ENCODE measurements around the gene GRHL3. TPM values are rescaled to one million over a fixed set of nuclear protein-coding genes. Genes with fewer than 3 reads are reported as not detected.

GRHL3 gene
- polyA plus RNA-seq, 3 donors, result 0.03 TPM; not detected in 2

DNA sequence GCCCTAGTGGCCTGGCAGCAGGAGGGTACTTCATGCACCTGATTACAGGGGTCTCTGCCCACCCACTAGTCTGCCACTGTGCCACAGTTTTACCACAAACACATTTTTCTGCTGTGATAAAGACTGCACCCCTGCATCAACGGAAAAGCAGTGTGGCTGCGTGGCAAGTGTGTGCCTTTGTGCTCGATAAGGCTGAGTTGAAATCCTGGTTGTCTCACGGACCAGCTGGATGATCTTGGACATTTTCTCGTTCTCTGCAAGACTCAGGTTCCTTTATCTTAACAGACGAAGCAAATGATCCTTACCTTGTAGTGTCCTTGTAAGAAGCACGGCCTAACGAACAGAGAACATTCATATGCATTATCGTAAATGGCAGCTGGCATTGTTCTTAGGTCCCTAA is 10.2 kb downstream of the GRHL3 start:
- Histone ChIP-seq H3K36me3 (replicated peaks in 1 of 2; ENCODE audit: control insufficient read depth in 1 of 2, insufficient read depth in 2 of 2, low read length in 2 of 2) (no peaks in the 10 kb centered on the region), H3K4me1 (ENCODE audit: control insufficient read depth in 1 of 2, insufficient read depth in 2 of 2, low read length in 2 of 2) (no peaks in the 10 kb centered on the region), H3K79me2 (ENCODE audit: insufficient read depth, low read length) (no peaks in the 10 kb centered on the region), H3K9ac (ENCODE audit: insufficient read depth, low read length, poor library complexity, severe bottlenecking) (no peak overlapping the region), H4K20me1 (ENCODE audit: insufficient read depth, low read length) (no peaks in the 10 kb centered on the region), H3K4me3 (replicated peaks in 1 of 3; ENCODE audit: low read depth in 2 of 3, low read length in 3 of 3) (no peak overlapping the region), H3K9me3 (replicated peaks in 1 of 2; ENCODE audit: control insufficient read depth in 1 of 2, insufficient read depth in 1 of 2, low read length in 2 of 2) (no peaks in the 10 kb centered on the region), H3K4me2 (replicated peaks; ENCODE audit: extremely low read depth, low read length, poor library complexity, severe bottlenecking) (no peak overlapping the region), H2AFZ (ENCODE audit: insufficient read depth, low read depth, low read length, poor library complexity, severe bottlenecking) (no peak overlapping the region), H3K27me3 (ENCODE audit: control insufficient read depth in 2 of 2, insufficient read depth in 2 of 2, low read length in 2 of 2) (peaks cover 8 to 31% of the 10 kb centered on the region in 2 donors), H3K27ac (ENCODE audit: low read depth in 1 of 2, low read length in 2 of 2) (no peak overlapping the region)
- TF ChIP-seq, protein P1, sequence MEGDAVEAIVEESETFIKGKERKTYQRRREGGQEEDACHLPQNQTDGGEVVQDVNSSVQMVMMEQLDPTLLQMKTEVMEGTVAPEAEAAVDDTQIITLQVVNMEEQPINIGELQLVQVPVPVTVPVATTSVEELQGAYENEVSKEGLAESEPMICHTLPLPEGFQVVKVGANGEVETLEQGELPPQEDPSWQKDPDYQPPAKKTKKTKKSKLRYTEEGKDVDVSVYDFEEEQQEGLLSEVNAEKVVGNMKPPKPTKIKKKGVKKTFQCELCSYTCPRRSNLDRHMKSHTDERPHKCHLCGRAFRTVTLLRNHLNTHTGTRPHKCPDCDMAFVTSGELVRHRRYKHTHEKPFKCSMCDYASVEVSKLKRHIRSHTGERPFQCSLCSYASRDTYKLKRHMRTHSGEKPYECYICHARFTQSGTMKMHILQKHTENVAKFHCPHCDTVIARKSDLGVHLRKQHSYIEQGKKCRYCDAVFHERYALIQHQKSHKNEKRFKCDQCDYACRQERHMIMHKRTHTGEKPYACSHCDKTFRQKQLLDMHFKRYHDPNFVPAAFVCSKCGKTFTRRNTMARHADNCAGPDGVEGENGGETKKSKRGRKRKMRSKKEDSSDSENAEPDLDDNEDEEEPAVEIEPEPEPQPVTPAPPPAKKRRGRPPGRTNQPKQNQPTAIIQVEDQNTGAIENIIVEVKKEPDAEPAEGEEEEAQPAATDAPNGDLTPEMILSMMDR (IDR thresholded peaks at IDR 0.05), result no peak
- H3K9me3 Mint-ChIP-seq, result peaks cover 0 to 4% (median 2%) of the 10 kb centered on the region in 7 donors
- no peak for DNase-seq
- no peak overlapping the region for H3K4me3 Mint-ChIP-seq
- H3K4me1 Mint-ChIP-seq, result no peaks in the 10 kb centered on the region
- H3K27ac Mint-ChIP-seq, result no peak overlapping the region
- H3K27me3 Mint-ChIP-seq (ENCODE audit: low read depth in 3 of 3), result peaks cover 16 to 33% (median 16%) of the 10 kb centered on the region in 3 donors
- 76% methylated on average over 9 of the region's 9 CpGs for WGBS (ENCODE audit: insufficient coverage)
- intact Hi-C loops (cut with micrococcal nuclease), result loop anchor here in 1 of 2 donors (5.0 kb wide), 1 partner anchor 63 kb away; no protein-coding TSS in a partner anchor
- H3K36me3 Mint-ChIP-seq, result no peaks in the 10 kb centered on the region

DNA sequence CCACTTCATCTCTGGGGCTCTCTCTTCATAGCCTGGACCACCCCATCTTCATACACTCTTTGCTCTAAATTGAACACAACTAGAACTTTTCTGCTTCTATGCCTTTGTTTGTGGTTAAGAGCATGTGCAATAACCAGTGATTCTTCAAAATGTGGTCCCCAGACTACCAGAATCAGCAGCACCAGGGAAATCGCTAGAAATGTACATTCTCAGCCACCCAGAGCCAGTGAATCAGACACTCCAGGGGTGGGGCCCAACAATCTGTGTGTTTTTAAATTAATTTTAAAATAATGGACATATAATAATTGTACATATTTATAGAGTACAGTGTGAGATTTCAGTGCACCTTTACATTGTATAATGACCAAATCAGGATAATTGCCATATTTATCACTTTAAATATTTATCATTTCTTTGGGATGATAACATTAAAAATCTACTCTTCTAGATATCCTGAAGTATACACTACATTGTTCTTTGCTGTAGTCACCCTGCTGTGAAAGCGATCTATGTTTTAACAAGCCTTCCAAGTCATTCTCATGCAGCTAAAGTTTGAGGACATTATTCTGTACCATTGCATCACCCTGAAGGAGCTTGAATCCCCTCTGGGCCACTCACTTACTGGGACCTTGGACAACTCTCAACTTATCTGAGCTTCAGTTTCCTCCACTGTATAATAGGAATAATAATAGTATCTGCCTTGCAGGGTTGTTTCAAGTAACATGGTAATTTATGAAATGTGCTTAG is 10.8 kb downstream of the GRHL3 start:
- Histone ChIP-seq H2AFZ (ENCODE audit: insufficient read depth, low read depth, low read length, poor library complexity, severe bottlenecking) (no peak overlapping the region), H4K20me1 (ENCODE audit: insufficient read depth, low read length) (no peaks in the 10 kb centered on the region), H3K9me3 (replicated peaks in 1 of 2; ENCODE audit: control insufficient read depth in 1 of 2, insufficient read depth in 1 of 2, low read length in 2 of 2) (no peaks in the 10 kb centered on the region), H3K36me3 (replicated peaks in 1 of 2; ENCODE audit: control insufficient read depth in 1 of 2, insufficient read depth in 2 of 2, low read length in 2 of 2) (no peaks in the 10 kb centered on the region), H3K79me2 (ENCODE audit: insufficient read depth, low read length) (no peaks in the 10 kb centered on the region), H3K4me2 (replicated peaks; ENCODE audit: extremely low read depth, low read length, poor library complexity, severe bottlenecking) (no peak overlapping the region), H3K4me3 (replicated peaks in 1 of 3; ENCODE audit: low read depth in 2 of 3, low read length in 3 of 3) (no peak overlapping the region), H3K27me3 (ENCODE audit: control insufficient read depth in 2 of 2, insufficient read depth in 2 of 2, low read length in 2 of 2) (peaks cover 7 to 25% of the 10 kb centered on the region in 2 donors), H3K27ac (ENCODE audit: low read depth in 1 of 2, low read length in 2 of 2) (no peak overlapping the region), H3K9ac (ENCODE audit: insufficient read depth, low read length, poor library complexity, severe bottlenecking) (no peak overlapping the region), H3K4me1 (ENCODE audit: control insufficient read depth in 1 of 2, insufficient read depth in 2 of 2, low read length in 2 of 2) (no peaks in the 10 kb centered on the region)
- Mint-ChIP-seq H3K36me3 (no peaks in the 10 kb centered on the region), H3K9me3 (peaks cover 0 to 4% (median 2%) of the 10 kb centered on the region in 7 donors), H3K27ac (no peak overlapping the region), H3K4me3 (no peak overlapping the region), H3K4me1 (no peaks in the 10 kb centered on the region), H3K27me3 (ENCODE audit: low read depth in 3 of 3) (peaks cover 11 to 28% (median 14%) of the 10 kb centered on the region in 3 donors)
- TF ChIP-seq, protein P1 (IDR thresholded peaks at IDR 0.05), result no peak
- no CpG with 5 or more reads among the region's 2 CpGs for WGBS (ENCODE audit: insufficient coverage)
- no peak for DNase-seq
- intact Hi-C loops (cut with micrococcal nuclease), result loop anchor here in 1 of 2 donors (5.0 kb wide), 1 partner anchor 62 kb away; no protein-coding TSS in a partner anchor
